Loucy (cell line): ENCODE results near the gene SLC17A8.

Experiments
- EZH2phosphoT487 ChIP-seq: fragments of 200-600 bp; IDR thresholded peaks from 2 replicates; pipeline ENCODE4 v1.6.1; 2018; ENCODE audit warnings: antibody characterized with exemption, mild to moderate bottlenecking, moderate library complexity, borderline replicate concordance
- TF ChIP-seq, protein P1 (sequence below): fragments of 200-600 bp; sonication (generic); conservative IDR thresholded peaks from 2 replicates; pipeline ENCODE4 v1.5.1; 2014; ENCODE audit warnings: mild to moderate bottlenecking, antibody characterized with exemption, low read length

GRCh38 chr12:100326208-100326607 is 30.7 kb upstream of the SLC17A8 start:
- TF ChIP-seq, protein P1, sequence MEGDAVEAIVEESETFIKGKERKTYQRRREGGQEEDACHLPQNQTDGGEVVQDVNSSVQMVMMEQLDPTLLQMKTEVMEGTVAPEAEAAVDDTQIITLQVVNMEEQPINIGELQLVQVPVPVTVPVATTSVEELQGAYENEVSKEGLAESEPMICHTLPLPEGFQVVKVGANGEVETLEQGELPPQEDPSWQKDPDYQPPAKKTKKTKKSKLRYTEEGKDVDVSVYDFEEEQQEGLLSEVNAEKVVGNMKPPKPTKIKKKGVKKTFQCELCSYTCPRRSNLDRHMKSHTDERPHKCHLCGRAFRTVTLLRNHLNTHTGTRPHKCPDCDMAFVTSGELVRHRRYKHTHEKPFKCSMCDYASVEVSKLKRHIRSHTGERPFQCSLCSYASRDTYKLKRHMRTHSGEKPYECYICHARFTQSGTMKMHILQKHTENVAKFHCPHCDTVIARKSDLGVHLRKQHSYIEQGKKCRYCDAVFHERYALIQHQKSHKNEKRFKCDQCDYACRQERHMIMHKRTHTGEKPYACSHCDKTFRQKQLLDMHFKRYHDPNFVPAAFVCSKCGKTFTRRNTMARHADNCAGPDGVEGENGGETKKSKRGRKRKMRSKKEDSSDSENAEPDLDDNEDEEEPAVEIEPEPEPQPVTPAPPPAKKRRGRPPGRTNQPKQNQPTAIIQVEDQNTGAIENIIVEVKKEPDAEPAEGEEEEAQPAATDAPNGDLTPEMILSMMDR = no peak
- no peak for TF ChIP-seq EZH2phosphoT487
